GM21390 (cell line): ENCODE results near the gene ATF1.
"Not testable (repeated sequence)": the region's sequence is repeated elsewhere in the genome, so short reads cannot be mapped to it uniquely, and the experiment has no call there.

Source experiments
- ATAC-seq: cut with Tn5 transposase; IDR thresholded peaks from one replicate; pipeline ENCODE4 v1.9.1; 2021; ENCODE audit not compliant: unreplicated experiment

ATF1 gene

GRCh38 chr12:50751948-50752721, 11.8 kb upstream of the ATF1 start:
- no peak for ATAC-seq

GRCh38 chr12:50753232-50753769, 10.6 kb upstream of the ATF1 start:
- no peak for ATAC-seq

GRCh38 chr12:50764286-50765094, 589 bp downstream of the ATF1 start:
- peak; percentile 37 for ATAC-seq

GRCh38 chr12:50765095-50765911, 1.4 kb downstream of the ATF1 start:
- peak; percentile 41 for ATAC-seq

GRCh38 chr12:50768391-50768790, 4.5 kb downstream of the ATF1 start:
- no peak for ATAC-seq

GRCh38 chr12:50768813-50769212, 4.9 kb downstream of the ATF1 start:
- not testable (repeated sequence) for ATAC-seq

- ATAC-seq: no peak
Observed at GRCh38 chr12:50771409-50771808, 7.5 kb downstream of the ATF1 start.

- no peak for ATAC-seq
Observed at GRCh38 chr12:50772470-50772869, 8.6 kb downstream of the ATF1 start.

GRCh38 chr12:50772877-50773276, 9.0 kb downstream of the ATF1 start:
- no peak for ATAC-seq

- ATAC-seq: no peak
Observed at GRCh38 chr12:50775251-50775650, 11.3 kb downstream of the ATF1 start.

GRCh38 chr12:50776749-50777728, 13.1 kb downstream of the ATF1 start:
- ATAC-seq: no peak

- ATAC-seq: no peak
Observed at GRCh38 chr12:50778663-50779590, 15.0 kb downstream of the ATF1 start.

GRCh38 chr12:50780013-50780412, 16.1 kb downstream of the ATF1 start:
- no peak for ATAC-seq

- ATAC-seq: no peak
Observed at GRCh38 chr12:50784501-50784900, 20.6 kb downstream of the ATF1 start.

- ATAC-seq: no peak
Observed at GRCh38 chr12:50785406-50786001, 21.6 kb downstream of the ATF1 start.

- ATAC-seq: no peak
Observed at GRCh38 chr12:50786498-50787231, 22.8 kb downstream of the ATF1 start.

- ATAC-seq: no peak
Observed at GRCh38 chr12:50787618-50788017, 23.7 kb downstream of the ATF1 start.

- ATAC-seq: no peak
Observed at GRCh38 chr12:50788561-50788960, 24.7 kb downstream of the ATF1 start.
